Spleen (tissue), 11 donors: ENCODE data around the gene CHST7. TPM values are rescaled to one million over a fixed set of nuclear protein-coding genes. Genes with fewer than 3 reads are reported as not detected.
A peak's percentile ranks its signal among the peaks of the same experiment; 100 is the strongest.

ENCODE experiments used
- DNase-seq: peaks from one replicate; pipeline ENCODE4 v3.0.0-alpha.2; 2020
- H3K27ac ChIP-seq, 8 donors: fragments of 200-600 bp; sonication (generic) in 7 of 8; 1 replicate in 4 of 8; 2 replicates in 4 of 8; pipeline versions ENCODE4 v1.5.0 to v1.8.0; 2016 to 2021; ENCODE audit warnings: inconsistent platforms in 4 of 8, mild to moderate bottlenecking in 4 of 8, moderate library complexity in 1 of 8
- H3K27me3 ChIP-seq, 7 donors: fragments of 200-600 bp; sonication (generic) in 6 of 7; replicated peaks in 1 of 7; 1 replicate in 4 of 7; 2 replicates in 3 of 7; pipeline versions ENCODE4 v1.5.0 to v1.8.0; 2016 to 2021; ENCODE audit warnings: inconsistent platforms in 3 of 7, mild to moderate bottlenecking in 1 of 7
- H3K36me3 ChIP-seq, 6 donors: fragments of 200-600 bp; sonication (generic) in 5 of 6; 1 replicate in 4 of 6; 2 replicates in 2 of 6; pipeline versions ENCODE4 v1.5.0 to v1.8.0; 2016 to 2021; ENCODE audit warnings: inconsistent platforms in 2 of 6
- H3K4me1 ChIP-seq, 6 donors: fragments of 200-600 bp; sonication (generic) in 5 of 6; 1 replicate in 3 of 6; 2 replicates in 3 of 6; pipeline versions ENCODE4 v1.5.0 to v1.8.0; 2016 to 2021; ENCODE audit warnings: inconsistent platforms in 3 of 6
- H3K4me3 ChIP-seq, 8 donors: fragments of 200-600 bp; sonication (generic) in 7 of 8; 1 replicate in 4 of 8; 2 replicates in 4 of 8; pipeline versions ENCODE4 v1.5.0 to v1.8.0; 2016 to 2021; ENCODE audit warnings: inconsistent platforms in 4 of 8, mild to moderate bottlenecking in 4 of 8, moderate library complexity in 2 of 8
- H3K9me3 ChIP-seq, 8 donors: fragments of 200-600 bp; sonication (generic) in 7 of 8; 1 replicate in 4 of 8; 2 replicates in 4 of 8; pipeline versions ENCODE4 v1.5.0 to v1.8.0; 2016 to 2021; ENCODE audit warnings: inconsistent platforms in 4 of 8
- CTCF ChIP-seq, 11 experiments: fragments of 200-600 bp in 7 of 11; fragments of 450-650 bp in 4 of 11; sonication (generic) in 4 of 11; IDR thresholded peaks in 8 of 11; conservative IDR thresholded peaks in 3 of 11; 1 replicate in 7 of 11; 2 replicates in 4 of 11; pipeline versions ENCODE4 v1.4.0 to v1.8.0; 2016 to 2021; ENCODE audit warnings: antibody characterized with exemption in 11 of 11, inconsistent platforms in 4 of 11, mild to moderate bottlenecking in 1 of 11
- POLR2A ChIP-seq, 3 donors: fragments of 450-650 bp; IDR thresholded peaks; one replicate each; pipeline ENCODE4 v1.5.1; 2017; ENCODE audit warnings: antibody characterized with exemption in 3 of 3, mild to moderate bottlenecking in 1 of 3
- POLR2AphosphoS5 ChIP-seq, 3 donors: sonication (generic); formaldehyde crosslinking; IDR thresholded peaks; one replicate each; pipeline ENCODE4 v1.5.1; 2017; ENCODE audit warnings: antibody characterized with exemption in 3 of 3
- WGBS, 5 donors: extraction: QIAGEN DNeasy Blood & Tissue Kit in 3 of 5; methylation state at CpG; one replicate each; pipeline versions ENCODE4 v1.1.5 to v1.1.7; 2013 to 2018; 5-methylcytosine and 5-hydroxymethylcytosine counted together
- intact Hi-C: fragments of 100-400 bp; cut with DNase I; formaldehyde crosslinking; loops from one replicate; pipeline ENCODE4 v1.15.0; 2023; ENCODE audit warnings: low total_unique reads
- polyA plus RNA-seq, 3 donors: library from polyadenylated mRNA; stranded (reverse); fragments of 200-250 nt; gene quantifications; one replicate each; pipeline ENCODE4 v1.2.1, GENCODE V29; 2013
- total RNA-seq, 7 donors: library from RNA; depleted of rRNA in 3 of 7; stranded (reverse); fragments of >200 nt in 3 of 7; fragmentation: NEBNext Ultra II Directional in 4 of 7; extraction: Animal tissue kit (Norgen Biotek cat#: 25700) in 4 of 7; gene quantifications; one replicate each; pipeline versions ENCODE4 v1.1.0 to v1.2.1, GENCODE V29; 2016 to 2021
- donor health status: healthy with polysubstance abuse.
- donor health status: DM: no; HTN: no; CAD: no; lungs with moderate emphysema.
- donor health status: DM: no; HTN: no; CAD: no.
- donor health status: Bipolar disorder and iron deficiency.
- donor health status: healthy.
- donor health status: DM: no; HTN: no; CAD: no.
- donor health status: DM: yes; HTN: yes; CAD: no.

CHST7 gene
- total and polyA plus RNA-seq, 10 donors, result 2.0 to 43.9 (median 18.7) TPM

DNA sequence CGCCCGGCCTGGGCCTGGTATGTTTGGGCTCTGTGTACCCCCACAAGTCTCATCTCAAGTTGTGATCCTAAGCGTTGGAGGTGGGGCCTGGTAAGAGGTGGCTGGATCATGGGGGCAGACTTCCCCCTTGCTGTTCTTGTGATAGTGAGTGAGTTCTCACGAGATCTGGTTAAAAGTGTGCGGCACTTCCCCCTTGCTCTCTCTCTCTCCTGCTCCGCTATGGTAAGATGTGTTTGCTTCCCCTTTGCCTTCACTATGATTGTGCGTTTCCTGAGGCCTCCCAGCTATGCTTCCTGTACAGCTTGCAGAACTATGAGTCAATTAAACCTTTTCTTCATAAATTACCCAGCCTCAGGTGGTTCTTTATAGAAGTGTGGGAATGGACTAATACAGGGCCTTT, 53.0 kb downstream of the CHST7 start:
- no peaks in the 10 kb centered on the region for H3K27me3 ChIP-seq
- H3K9me3 ChIP-seq, result no peaks in the 10 kb centered on the region
- intact Hi-C loops, result no loop called here
- peak overlapping the region; percentile 39 to 90 (median 78) for H3K27ac ChIP-seq
- 25 to 56% (median 38%) methylated on average over 6 to 7 of the region's 7 CpGs for WGBS, 5 donors
- H3K4me1 ChIP-seq, result peaks cover 11 to 44% (median 28%) of the 10 kb centered on the region in 6 donors
- no peak for TF ChIP-seq CTCF (IDR thresholded peaks at IDR 0.05 in 8 of 11, conservative IDR thresholded peaks at IDR 0.05 in 3 of 11)
- no peak for TF ChIP-seq POLR2A (IDR thresholded peaks at IDR 0.05)
- TF ChIP-seq POLR2AphosphoS5 (IDR thresholded peaks at IDR 0.05), result peak in 1 of 3 donors; percentile 77
- DNase-seq, result no peak
- H3K36me3 ChIP-seq, result peaks cover 0 to 6% (median 0%) of the 10 kb centered on the region in 6 donors
- peak overlapping the region in 1 of 8 donors; percentile 43 for H3K4me3 ChIP-seq

- DNase-seq, result no peak
- 27 to 58% (median 38%) methylated on average over 1 to 4 of the region's 4 CpGs for WGBS, 5 donors
- Histone ChIP-seq H3K9me3 (no peaks in the 10 kb centered on the region), H3K36me3 (peaks cover 0 to 6% (median 0%) of the 10 kb centered on the region in 6 donors), H3K4me1 (peaks cover 11 to 44% (median 28%) of the 10 kb centered on the region in 6 donors), H3K4me3 (peak overlapping the region in 1 of 8 donors; percentile 43), H3K27ac (peak overlapping the region in 7 of 8 donors; percentile 67 to 90 (median 83)), H3K27me3 (no peaks in the 10 kb centered on the region)
- intact Hi-C loops, result no loop called here
- TF ChIP-seq POLR2AphosphoS5 (IDR thresholded peaks at IDR 0.05), result no peak
- no peak for TF ChIP-seq CTCF (IDR thresholded peaks at IDR 0.05 in 8 of 11, conservative IDR thresholded peaks at IDR 0.05 in 3 of 11)
- no peak for TF ChIP-seq POLR2A (IDR thresholded peaks at IDR 0.05)
Observed at GRCh38 chrX:46627062-46627461, 53.5 kb downstream of the CHST7 start.

- 35 to 51% (median 45%) methylated on average over 10 of the region's 10 CpGs for WGBS, 5 donors
- Histone ChIP-seq H3K27ac (peak overlapping the region in 7 of 8 donors; percentile 51 to 90 (median 83)), H3K36me3 (peaks cover 0 to 6% (median 0%) of the 10 kb centered on the region in 6 donors), H3K27me3 (no peaks in the 10 kb centered on the region), H3K4me1 (peaks cover 11 to 44% (median 28%) of the 10 kb centered on the region in 6 donors), H3K4me3 (peak overlapping the region in 1 of 8 donors; percentile 43), H3K9me3 (no peaks in the 10 kb centered on the region)
- TF ChIP-seq POLR2AphosphoS5 (IDR thresholded peaks at IDR 0.05) (no peak), POLR2A (IDR thresholded peaks at IDR 0.05) (no peak), CTCF (IDR thresholded peaks at IDR 0.05 in 8 of 11, conservative IDR thresholded peaks at IDR 0.05 in 3 of 11) (no peak)
- intact Hi-C loops, result no loop called here
- no peak for DNase-seq
Observed at GRCh38 chrX:46627711-46628419, 54.3 kb downstream of the CHST7 start.
